ENCODE measurements around the gene GHRHR.

The GHRHR gene

DNA sequence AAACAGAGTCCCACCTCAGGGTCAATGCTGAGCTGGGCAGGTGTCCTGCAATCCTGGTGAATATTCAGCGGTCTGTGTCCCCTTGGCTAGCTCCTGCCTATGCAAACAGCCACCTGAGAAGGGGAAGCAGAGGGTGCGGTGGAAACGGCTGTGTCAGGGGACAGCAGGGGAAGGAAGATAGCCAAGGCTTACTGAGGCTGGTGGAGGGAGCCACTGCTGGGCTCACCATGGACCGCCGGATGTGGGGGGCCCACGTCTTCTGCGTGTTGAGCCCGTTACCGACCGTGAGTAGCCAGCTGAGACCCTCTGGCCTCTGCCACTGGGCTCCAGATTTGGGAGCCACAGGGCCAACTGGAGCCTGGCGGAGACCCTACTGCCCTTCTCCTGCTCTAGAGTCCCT is at the start of gene GHRHR:
Gene GHRHR (plus strand): TSS at position 112 of the 400 bp plus-strand sequence. CDS start 116 bp downstream, at position 228.
- DNase-seq: no peak

GRCh38 chr7:30914596-30914995 is 49.2 kb upstream of the GHRHR start:
- no peak for DNase-seq

- no peak for DNase-seq
Measured at GRCh38 chr7:30915005-30915601, 48.6 kb upstream of the GHRHR start.

DNA sequence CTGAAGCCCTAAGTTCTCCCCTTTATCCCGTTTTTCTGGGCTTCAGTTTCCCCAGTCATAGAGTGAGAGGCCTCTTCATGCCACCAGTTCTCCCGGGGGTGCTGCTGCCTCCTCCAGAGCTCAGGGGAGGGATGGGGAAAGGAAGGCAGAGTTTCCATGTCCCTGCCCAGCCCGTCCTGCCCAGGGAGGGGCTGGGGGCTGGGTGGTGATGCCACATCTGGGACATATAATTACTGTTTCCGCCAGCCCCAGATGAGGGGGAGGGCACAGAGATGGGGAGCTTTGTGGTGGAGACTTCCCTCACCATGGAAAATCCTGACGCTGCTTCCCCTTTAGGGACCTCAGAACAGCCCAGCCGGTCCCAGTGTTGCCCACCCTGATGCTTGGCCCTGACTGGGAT is 48.0 kb upstream of the GHRHR start:
- DNase-seq: no peak

DNA sequence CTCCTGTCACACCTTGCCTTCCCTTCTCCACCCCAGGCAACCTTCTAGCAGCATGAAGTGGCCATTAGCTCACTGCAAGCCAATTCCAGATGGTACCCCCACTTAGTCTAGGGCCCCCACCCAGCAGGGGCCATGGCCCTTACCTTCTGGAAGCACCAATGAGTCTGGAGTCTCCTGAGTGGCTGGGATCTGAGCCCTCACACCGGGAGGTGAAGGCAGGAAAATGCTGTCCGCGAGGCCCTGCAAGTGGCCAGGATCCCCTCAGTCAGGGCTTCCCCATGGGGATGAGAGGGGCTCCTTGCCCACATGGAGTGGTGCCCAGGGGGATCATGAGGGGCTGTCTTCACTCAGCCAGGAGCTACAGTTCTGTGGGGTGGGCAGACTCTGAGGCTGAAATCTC is 47.5 kb upstream of the GHRHR start:
- no peak for DNase-seq

DNA sequence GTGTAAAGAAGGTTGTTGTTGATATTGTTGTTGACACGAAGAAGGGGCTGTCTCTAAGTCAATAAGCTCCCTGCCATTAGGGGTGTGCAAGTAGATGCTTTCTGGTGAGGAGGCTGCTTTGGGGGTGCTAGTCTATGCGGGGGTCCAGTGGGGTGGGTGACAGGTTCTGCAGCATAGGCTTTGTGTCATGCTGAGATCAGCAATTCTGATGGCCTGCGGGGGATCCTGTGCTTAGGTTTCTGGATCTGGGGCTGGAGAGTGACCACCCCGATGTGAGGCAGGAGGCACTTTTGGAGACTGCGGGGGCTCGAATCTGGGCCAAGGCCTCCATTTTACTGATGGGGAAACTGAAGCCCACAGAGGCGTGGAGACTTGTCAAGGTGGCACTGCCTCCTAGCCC is 47.0 kb upstream of the GHRHR start:
- DNase-seq: no peak

GRCh38 chr7:30917216-30917893 is 46.4 kb upstream of the GHRHR start:
- DNase-seq: no peak

DNA sequence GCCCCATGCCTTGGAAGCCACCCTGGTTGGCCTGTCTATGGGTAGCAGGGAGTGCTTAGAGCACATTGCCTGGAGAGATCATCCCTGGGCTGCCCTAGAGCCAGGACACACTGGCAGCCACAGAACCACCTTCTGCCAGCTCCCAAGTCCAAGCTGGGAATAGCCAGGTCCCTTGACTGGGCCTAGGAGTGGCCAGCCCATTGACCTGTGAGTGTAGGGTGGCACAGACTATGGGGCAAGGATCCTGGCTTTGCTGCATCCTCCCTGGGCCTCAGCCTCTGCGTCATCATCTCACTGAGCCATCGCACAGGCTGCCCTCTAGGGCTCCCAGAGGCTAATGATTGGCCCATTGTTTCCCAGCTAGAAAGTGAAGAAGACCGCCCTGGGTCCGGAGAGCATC is 45.1 kb upstream of the GHRHR start:
- no peak for DNase-seq

DNA sequence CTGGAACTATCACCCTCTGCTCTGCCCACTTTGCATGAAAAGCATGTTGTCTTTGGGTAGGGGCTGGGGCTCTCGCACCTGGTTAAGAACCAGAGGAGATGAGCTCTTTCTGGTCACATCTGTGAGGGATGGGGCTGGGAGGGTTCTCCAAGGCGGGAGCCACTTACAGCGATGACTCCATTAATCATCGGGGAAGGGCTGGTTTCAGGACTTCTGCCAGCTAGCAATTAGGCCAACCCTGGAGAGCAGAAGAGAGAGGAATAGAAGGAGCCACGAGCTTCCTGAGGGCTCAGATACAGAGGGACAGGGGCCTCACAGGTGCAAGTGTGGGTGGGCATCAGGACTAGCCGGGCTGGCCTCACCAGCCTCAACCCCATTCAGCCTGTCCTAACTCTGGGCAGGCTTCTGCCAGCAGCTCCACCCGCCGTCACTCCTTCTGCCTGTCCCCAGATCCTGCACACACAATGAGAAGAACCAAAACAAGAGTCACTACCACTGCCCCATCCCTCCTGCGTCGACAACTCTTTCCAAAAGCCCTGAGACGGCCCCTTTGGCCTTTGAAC is 43.7 kb upstream of the GHRHR start:
- no peak for DNase-seq

DNA sequence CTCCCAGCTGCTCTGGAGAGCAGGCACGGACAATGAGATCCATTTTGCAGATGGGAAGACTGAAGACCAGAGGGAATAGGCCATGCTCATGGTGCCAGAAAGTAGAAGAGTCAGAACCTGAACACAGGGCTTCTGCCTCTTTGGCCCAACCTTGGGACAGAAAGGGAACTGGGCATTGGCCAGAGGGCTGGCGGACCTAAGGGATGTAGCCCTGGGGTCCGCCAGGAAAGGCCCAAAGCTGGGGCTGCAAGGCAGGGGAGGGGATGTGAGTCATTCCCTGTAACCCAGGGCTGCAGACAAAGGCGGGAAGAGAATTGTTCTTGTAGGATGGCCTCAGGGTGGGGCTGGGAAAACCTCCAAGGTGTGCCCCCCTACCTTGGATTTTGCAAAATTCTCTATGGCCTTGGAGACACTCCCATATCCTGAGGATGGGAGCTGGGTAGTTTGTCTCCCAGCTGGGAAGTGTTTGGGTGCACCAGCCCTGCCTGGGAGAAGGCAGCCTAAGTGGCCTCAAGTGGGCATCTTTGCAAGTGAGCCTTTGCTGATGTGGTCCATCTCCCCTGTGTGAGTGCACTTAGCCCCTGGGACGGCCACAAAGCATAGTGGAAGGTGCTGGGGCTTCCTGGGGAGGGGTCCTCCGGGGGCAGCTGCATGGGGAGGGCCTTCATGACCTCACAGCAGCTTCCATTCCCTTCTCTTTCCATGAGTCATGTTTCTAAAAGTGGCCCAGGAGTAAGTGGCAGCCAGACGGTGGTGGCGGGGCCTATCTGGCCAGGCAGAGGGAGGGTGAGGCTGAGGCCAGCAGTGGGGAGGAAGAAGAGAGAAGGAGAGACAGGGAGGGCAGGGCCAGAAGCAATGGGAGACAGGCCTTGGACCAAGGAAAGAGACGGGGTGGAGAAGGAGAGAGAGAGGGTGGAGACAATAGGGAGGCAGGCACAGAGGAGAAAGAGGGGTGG is 42.9 kb upstream of the GHRHR start:
- no peak for DNase-seq

GRCh38 chr7:30921540-30922401 is 42.0 kb upstream of the GHRHR start:
- no peak for DNase-seq

DNA sequence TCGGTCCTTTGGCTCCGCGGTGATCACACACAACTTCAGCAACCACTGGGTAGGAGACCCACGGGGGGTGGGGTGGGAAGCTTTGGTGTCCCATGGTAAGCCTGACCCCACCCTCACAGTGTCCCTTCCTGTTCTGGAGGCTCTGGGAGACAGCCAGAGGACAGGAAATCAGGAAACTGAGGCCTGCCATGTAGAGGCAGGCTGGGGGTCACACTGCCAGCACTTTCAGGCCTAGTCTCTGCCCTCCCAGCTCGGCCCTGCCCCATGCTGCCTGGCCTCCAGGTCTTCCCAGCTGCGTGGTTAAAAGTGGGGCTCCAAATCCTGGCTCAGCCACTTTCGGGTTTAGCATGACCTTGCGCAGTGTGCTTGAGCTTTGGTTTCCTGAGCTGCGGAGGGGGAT is 41.2 kb upstream of the GHRHR start:
- no peak for DNase-seq

GRCh38 chr7:30923009-30923773 is 40.6 kb upstream of the GHRHR start:
- no peak for DNase-seq

GRCh38 chr7:30923774-30924413 is 39.9 kb upstream of the GHRHR start:
- no peak for DNase-seq

- no peak for DNase-seq
Measured at GRCh38 chr7:30924624-30925023, 39.1 kb upstream of the GHRHR start.

GRCh38 chr7:30925117-30925516 is 38.6 kb upstream of the GHRHR start:
- DNase-seq: no peak

DNA sequence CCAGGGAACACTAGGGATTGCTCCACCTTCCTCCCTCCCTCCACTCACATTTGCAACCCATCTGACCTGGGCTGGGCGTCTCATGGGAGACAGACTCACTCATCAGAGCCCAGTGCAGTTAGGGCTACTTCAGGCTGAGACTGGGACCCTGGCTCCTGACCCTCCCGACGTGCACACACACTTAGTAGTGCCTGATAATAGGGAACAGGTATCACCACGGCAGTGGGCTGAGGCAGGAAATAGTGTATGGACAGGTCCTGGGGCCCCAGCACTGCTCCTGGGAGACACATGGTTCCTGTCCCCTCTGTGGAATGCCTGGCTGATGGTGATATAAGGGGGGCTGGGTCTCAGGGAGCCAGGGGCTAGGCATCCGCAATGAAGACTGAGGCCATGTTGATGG is 37.8 kb upstream of the GHRHR start:
- DNase-seq: no peak

DNA sequence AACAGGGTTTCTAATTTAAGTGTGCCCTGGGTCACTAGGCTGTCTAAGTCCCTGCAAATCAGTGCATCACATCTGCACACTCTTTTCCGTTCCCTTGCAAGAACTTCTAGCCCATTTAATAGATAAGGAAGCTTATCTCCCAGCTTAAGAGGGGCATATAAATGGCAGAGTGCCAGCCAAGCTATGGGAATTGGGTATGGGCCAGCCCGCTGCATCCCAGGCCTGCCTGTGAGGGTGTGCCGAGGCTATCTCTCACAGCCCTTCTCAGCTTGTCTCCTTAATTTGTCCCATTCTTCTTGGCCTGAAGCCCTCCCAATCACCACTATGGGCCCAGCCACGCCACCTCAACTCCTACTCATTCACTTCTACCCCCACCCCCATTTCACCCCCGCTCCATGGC is 37.4 kb upstream of the GHRHR start:
- DNase-seq: no peak

DNA sequence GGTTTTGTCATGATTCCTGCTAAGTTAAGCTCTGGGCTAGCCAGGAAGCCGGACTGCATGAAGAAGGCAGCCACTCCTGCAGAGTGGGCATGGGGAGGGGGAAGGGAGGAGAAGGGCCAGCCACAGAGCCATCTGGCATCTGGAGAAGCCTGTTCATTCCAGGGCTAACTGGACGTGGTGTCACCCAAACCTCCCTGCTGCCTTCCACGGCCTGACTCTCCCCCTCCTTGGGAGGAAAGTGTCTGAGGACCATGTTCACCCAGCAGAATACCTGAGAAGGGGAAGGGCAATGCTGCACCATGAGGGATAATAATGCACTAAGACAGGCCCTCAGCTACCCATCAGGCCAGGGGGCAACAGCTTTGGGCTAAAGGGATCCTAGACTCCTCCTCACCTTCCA is 36.7 kb upstream of the GHRHR start:
- DNase-seq: peak in 1 of 2 donors; percentile 5

DNA sequence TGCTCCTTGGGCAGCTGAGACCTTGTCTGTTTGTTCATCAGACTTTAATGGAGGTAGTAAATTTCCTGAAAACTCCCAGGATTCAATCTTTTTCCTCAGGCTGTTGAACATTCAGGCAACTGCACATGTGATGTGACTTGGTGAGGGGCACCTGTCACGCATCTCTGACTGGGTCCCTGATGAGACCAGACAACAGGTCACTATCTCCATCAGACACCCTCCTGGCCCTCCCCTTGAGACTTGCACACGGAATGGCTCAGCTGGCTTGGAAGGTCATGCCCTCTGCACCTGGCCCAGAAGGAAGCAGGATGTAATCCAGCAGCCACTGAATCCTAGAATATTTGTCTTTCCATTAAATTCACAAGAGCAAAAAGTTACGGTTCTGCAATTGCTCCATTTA is 36.2 kb upstream of the GHRHR start:
- no peak for DNase-seq

- DNase-seq: peak in 1 of 2 donors; percentile 7
Measured at GRCh38 chr7:30928254-30928872, 35.4 kb upstream of the GHRHR start.

Measured in stimulated activated CD4-positive, alpha-beta T cell treated with anti-CD3 and anti-CD28 coated beads, Interleukin-2, amount 100 ng/mL, for 24 hours (primary cell).